ENCODE measurements around the gene TALDO1. TPM values are rescaled to one million over a fixed set of nuclear protein-coding genes. Genes with fewer than 3 reads are reported as not detected.

TALDO1 gene
- total and polyA plus RNA-seq, 2 experiments from 2014 or later, result 353 to 402 TPM

DNA sequence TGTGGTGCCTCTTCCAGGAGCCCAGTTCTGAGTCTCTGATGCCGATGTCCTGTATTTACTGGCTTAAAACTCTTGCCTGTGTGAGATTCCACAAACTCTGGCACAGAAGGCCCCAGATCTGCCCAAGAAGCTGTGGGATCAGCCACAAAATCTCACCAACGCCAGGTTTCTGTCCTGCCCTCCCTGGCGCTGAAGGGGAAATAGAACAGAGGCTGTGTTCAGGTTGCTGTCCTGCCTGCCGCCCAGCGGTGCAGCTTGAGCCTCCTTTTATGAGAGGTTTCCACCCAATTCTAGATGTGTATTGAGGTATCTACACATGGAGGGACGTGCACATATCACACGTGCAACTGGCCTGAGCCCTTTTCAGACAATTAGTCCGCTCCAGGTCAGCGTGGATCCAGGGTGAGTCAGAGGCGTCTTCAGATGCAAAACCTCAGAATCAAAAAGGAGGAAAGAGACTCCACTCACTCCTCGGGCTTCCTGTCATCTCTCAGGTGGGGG is 49.4 kb upstream of the TALDO1 start (continued):
- TF ChIP-seq, protein P1, sequence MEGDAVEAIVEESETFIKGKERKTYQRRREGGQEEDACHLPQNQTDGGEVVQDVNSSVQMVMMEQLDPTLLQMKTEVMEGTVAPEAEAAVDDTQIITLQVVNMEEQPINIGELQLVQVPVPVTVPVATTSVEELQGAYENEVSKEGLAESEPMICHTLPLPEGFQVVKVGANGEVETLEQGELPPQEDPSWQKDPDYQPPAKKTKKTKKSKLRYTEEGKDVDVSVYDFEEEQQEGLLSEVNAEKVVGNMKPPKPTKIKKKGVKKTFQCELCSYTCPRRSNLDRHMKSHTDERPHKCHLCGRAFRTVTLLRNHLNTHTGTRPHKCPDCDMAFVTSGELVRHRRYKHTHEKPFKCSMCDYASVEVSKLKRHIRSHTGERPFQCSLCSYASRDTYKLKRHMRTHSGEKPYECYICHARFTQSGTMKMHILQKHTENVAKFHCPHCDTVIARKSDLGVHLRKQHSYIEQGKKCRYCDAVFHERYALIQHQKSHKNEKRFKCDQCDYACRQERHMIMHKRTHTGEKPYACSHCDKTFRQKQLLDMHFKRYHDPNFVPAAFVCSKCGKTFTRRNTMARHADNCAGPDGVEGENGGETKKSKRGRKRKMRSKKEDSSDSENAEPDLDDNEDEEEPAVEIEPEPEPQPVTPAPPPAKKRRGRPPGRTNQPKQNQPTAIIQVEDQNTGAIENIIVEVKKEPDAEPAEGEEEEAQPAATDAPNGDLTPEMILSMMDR (conservative IDR thresholded peaks at IDR 0.05; ENCODE audit: low read depth in 2 of 2), result no peak
- TF ChIP-seq, protein P2, sequence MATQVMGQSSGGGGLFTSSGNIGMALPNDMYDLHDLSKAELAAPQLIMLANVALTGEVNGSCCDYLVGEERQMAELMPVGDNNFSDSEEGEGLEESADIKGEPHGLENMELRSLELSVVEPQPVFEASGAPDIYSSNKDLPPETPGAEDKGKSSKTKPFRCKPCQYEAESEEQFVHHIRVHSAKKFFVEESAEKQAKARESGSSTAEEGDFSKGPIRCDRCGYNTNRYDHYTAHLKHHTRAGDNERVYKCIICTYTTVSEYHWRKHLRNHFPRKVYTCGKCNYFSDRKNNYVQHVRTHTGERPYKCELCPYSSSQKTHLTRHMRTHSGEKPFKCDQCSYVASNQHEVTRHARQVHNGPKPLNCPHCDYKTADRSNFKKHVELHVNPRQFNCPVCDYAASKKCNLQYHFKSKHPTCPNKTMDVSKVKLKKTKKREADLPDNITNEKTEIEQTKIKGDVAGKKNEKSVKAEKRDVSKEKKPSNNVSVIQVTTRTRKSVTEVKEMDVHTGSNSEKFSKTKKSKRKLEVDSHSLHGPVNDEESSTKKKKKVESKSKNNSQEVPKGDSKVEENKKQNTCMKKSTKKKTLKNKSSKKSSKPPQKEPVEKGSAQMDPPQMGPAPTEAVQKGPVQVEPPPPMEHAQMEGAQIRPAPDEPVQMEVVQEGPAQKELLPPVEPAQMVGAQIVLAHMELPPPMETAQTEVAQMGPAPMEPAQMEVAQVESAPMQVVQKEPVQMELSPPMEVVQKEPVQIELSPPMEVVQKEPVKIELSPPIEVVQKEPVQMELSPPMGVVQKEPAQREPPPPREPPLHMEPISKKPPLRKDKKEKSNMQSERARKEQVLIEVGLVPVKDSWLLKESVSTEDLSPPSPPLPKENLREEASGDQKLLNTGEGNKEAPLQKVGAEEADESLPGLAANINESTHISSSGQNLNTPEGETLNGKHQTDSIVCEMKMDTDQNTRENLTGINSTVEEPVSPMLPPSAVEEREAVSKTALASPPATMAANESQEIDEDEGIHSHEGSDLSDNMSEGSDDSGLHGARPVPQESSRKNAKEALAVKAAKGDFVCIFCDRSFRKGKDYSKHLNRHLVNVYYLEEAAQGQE (IDR thresholded peaks at IDR 0.05; ENCODE audit: unreplicated experiment), result no peak
- TF ChIP-seq EZH2 (IDR thresholded peaks at IDR 0.05; ENCODE audit: low read depth, unreplicated experiment), result no peak

DNA sequence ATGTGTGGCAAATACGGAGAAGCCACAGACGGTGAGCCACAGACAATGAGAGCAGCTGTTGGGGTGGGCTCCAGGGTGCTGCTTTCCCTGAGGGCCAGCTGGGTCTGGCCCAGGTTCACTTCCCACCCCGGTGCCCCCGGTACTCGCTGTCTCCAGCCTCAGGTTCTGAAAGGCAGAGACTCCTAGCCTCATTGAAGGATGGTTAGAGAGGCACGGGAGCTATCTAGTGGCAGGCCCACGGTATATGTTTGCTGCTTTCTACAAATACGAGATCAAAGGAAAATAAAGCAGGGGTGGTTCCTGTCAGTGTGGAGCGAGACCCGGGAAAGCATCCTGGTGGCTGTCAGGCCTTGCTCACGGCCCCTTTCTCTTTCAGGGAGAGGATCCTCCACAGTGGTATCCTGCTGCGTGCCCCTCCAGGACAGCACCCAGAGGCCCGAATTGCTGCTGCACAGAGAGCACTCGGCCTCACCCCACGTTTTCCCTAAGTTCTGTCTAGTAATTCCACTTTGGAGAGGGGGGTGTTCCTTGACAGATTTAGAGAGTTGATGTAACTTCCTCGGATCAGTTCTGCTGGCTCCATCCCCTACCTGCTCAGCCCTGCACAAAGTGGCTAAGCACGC is 48.7 kb upstream of the TALDO1 start:
- peaks cover 14% of the 10 kb centered on the region for H3K79me2 ChIP-seq (replicated peaks; ENCODE audit: insufficient read depth)
- H4K20me1 ChIP-seq (replicated peaks; ENCODE audit: insufficient read depth), result peaks cover 5% of the 10 kb centered on the region

More for the DNA sequence above, 48.7 kb upstream of the TALDO1 start:
- ATAC-seq (no peak), DNase-seq (ENCODE audit: low spot score) (no peak)
- Histone ChIP-seq H3K36me3 (ENCODE audit: insufficient read depth) (no peaks in the 10 kb centered on the region), H2AFZ (no peak overlapping the region), H3K4me1 (ENCODE audit: insufficient read depth) (peaks cover 13% of the 10 kb centered on the region), H3K4me2 (no peak overlapping the region), H3K9me2 (ENCODE audit: insufficient read depth) (no peaks in the 10 kb centered on the region), H3F3A (replicated peaks; ENCODE audit: low read depth) (peaks cover 27% of the 10 kb centered on the region), H3K27me3 (ENCODE audit: insufficient read depth) (no peaks in the 10 kb centered on the region), H3K4me3 (no peak overlapping the region), H3K27ac (ENCODE audit: low read depth) (0 out of 2 replicates have a peak overlapping the region, but pooled peaks have one; percentile 19)
- Mint-ChIP-seq H3K36me3 (ENCODE audit: low read depth) (no peaks in the 10 kb centered on the region; the same call in 1 of the 3 replicates), H3K4me1 (peaks cover 17% of the 10 kb centered on the region), H3K27ac (peak overlapping the region; percentile 80; the same call in 1 of the 2 replicates), H3K27me3 (ENCODE audit: insufficient read depth, low read depth, poor library complexity) (peaks cover 9% of the 10 kb centered on the region), H3K9me3 (peaks cover under 1% of the 10 kb centered on the region; the same call in 1 of the 3 replicates), H3K4me3 (no peak overlapping the region)
- TF ChIP-seq EZH2phosphoT487 (IDR thresholded peaks at IDR 0.05; ENCODE audit: unreplicated experiment), result no peak
- TF ChIP-seq, protein P3, sequence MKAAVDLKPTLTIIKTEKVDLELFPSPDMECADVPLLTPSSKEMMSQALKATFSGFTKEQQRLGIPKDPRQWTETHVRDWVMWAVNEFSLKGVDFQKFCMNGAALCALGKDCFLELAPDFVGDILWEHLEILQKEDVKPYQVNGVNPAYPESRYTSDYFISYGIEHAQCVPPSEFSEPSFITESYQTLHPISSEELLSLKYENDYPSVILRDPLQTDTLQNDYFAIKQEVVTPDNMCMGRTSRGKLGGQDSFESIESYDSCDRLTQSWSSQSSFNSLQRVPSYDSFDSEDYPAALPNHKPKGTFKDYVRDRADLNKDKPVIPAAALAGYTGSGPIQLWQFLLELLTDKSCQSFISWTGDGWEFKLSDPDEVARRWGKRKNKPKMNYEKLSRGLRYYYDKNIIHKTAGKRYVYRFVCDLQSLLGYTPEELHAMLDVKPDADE (IDR thresholded peaks at IDR 0.05), result no peak
- TF ChIP-seq, protein P2 (IDR thresholded peaks at IDR 0.05; ENCODE audit: unreplicated experiment), result no peak
